Cardiac fibroblast (primary cell): Measurements from ENCODE around the gene PLEKHA6.

Experiments
- DNase-seq, 2 donors: peaks; one replicate each; pipeline versions ENCODE4 v3.0.0 to v3.0.0-alpha.2; 2010; ENCODE audit warnings: low read depth in 2 of 2
- H3K4me3 ChIP-seq, 2 donors: replicated peaks in 1 of 2; 1 replicate in 1 of 2; 2 replicates in 1 of 2; pipeline ENCODE4 v1.5.1; 2011; ENCODE audit warnings: low read depth in 2 of 2, low read length in 2 of 2, mild to moderate bottlenecking in 2 of 2, moderate library complexity in 1 of 2
- TF ChIP-seq, protein P1 (sequence below): IDR thresholded peaks from one replicate; pipeline ENCODE4 v1.5.1; 2011; ENCODE audit warnings: low read depth, mild to moderate bottlenecking, low read length, inconsistent platforms

PLEKHA6 gene

GRCh38 chr1:204370176-204370575, 10.4 kb upstream of the PLEKHA6 start:
- DNase-seq, result no peak
- TF ChIP-seq, protein P1, sequence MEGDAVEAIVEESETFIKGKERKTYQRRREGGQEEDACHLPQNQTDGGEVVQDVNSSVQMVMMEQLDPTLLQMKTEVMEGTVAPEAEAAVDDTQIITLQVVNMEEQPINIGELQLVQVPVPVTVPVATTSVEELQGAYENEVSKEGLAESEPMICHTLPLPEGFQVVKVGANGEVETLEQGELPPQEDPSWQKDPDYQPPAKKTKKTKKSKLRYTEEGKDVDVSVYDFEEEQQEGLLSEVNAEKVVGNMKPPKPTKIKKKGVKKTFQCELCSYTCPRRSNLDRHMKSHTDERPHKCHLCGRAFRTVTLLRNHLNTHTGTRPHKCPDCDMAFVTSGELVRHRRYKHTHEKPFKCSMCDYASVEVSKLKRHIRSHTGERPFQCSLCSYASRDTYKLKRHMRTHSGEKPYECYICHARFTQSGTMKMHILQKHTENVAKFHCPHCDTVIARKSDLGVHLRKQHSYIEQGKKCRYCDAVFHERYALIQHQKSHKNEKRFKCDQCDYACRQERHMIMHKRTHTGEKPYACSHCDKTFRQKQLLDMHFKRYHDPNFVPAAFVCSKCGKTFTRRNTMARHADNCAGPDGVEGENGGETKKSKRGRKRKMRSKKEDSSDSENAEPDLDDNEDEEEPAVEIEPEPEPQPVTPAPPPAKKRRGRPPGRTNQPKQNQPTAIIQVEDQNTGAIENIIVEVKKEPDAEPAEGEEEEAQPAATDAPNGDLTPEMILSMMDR, result no peak
- H3K4me3 ChIP-seq, result no peak overlapping the region

GRCh38 chr1:204368996-204369726, 9.4 kb upstream of the PLEKHA6 start:
- TF ChIP-seq, protein P1, result no peak
- no peak for DNase-seq
- H3K4me3 ChIP-seq, result no peak overlapping the region

DNA sequence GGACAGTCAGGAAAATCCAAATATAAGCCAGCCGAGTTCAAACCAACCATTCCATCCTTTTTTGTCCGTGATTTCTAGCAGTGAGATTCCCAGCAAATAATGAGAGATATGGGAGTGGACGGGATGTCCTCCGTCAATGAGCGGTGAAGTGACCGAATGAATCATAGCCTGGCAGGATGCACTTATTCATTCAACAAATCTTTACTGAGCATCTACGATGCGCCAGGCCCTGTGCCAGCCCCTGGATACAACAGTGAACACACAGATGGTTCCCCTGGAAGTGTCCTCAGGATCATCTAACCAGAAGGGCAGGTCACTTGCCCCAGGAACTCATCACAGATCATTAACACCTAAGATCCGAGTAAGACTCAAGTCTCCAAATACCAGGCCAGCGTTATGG, 8.2 kb upstream of the PLEKHA6 start:
- H3K4me3 ChIP-seq, result no peak overlapping the region
- TF ChIP-seq, protein P1, result no peak
- peak in 1 of 2 donors; percentile 9 for DNase-seq

GRCh38 chr1:204367193-204367858, 7.6 kb upstream of the PLEKHA6 start:
- no peak overlapping the region for H3K4me3 ChIP-seq
- no peak for DNase-seq
- TF ChIP-seq, protein P1, result no peak

DNA sequence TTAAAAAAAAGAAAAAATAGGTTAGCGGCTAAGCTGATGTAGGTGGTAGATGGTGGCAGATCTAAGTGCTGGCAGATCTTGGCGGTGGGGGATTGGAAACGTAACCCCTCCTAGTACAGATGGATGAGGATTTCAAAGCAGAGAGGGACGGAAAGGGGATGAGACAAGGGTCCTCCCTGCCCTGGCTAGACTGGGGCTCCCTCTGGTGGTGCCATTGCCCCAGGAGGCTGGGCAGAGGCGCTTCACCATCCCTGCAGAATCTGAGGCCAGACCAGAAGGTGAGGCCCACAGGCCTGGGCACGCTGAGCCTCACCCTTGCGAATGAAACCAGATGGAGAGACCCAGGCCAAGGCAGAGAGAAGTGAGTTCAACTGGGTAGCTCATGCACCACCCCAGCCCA, 7.0 kb upstream of the PLEKHA6 start:
- H3K4me3 ChIP-seq, result no peak overlapping the region
- TF ChIP-seq, protein P1, result peak; percentile 38
- no peak for DNase-seq

DNA sequence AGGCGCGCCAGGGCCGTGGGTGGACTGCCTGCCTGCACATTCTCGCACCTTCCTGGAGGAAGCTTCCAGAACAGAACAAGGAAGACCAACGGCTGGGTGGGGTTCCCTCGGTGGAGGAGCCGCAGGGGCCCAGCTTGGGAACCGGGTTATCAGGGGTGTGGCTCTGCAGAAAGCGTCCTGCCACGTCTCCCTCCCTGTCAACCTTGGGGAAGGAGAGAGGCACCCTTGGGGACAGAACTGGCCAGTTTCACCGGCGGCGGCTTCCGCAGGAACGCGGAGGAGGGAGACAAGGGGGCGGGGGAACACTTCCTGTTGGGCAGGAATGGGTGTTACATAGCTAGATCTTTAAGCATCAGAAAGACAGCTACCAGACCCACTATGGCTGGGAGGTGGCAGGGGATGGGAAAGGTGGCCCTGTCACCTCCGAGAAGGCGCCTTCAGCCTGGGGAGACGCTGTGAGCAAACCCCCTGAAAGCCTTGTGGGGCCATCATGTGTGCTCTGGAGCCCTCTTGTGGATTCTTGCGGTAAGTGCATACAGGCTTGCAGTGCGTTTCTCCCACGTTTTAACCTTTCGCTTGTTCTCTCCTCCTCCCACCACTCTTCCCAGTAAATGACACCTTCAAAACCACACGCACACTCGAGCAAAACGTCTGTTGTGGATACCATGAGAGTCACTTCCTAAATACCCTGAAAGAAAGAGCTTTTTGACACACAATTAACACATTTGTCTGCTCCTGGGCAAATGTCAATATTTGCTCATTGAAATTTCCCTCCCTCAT, 3.8 kb upstream of the PLEKHA6 start:
- peak; percentile 80 to 83 for DNase-seq
- TF ChIP-seq, protein P1, result peak; percentile 93
- H3K4me3 ChIP-seq, result peak overlapping the region; percentile 32 to 48
